Mesenchymal stem cell (in vitro differentiated cells and primary cell): ENCODE measurements around the gene GPC1.
A peak's percentile ranks its signal among the peaks of the same experiment; 100 is the strongest.

Experiments used
- DNase-seq: peaks from one replicate; pipeline ENCODE4 v3.0.0-alpha.2; 2013
- H2AFZ ChIP-seq: one replicate; pipeline ENCODE4 v1.6.1; 2013; ENCODE audit warnings: low read depth, mild to moderate bottlenecking, control low read depth, inconsistent platforms, low read length, moderate library complexity
- H2AK5ac ChIP-seq: 2 replicates; pipeline ENCODE4 v1.6.1; 2013; ENCODE audit warnings: low read length, moderate library complexity, mild to moderate bottlenecking, inconsistent platforms; ENCODE audit not compliant: severe bottlenecking
- H2BK120ac ChIP-seq: one replicate; pipeline ENCODE4 v1.6.1; 2013; ENCODE audit warnings: low read depth, mild to moderate bottlenecking, inconsistent platforms, low read length, moderate library complexity
- H2BK12ac ChIP-seq, 2 experiments: one replicate each; pipeline ENCODE4 v1.6.1; 2013; ENCODE audit warnings: inconsistent platforms in 2 of 2, low read length in 2 of 2, mild to moderate bottlenecking in 2 of 2, moderate library complexity in 2 of 2, control low read depth in 1 of 2
- H2BK15ac ChIP-seq: one replicate; pipeline ENCODE4 v1.6.1; 2013; ENCODE audit warnings: mild to moderate bottlenecking, low read depth, inconsistent platforms; ENCODE audit not compliant: poor library complexity, severe bottlenecking
- H2BK5ac ChIP-seq: 2 replicates; pipeline ENCODE4 v1.6.1; 2013; ENCODE audit warnings: low read depth, mild to moderate bottlenecking, low read length, control low read depth, inconsistent platforms; ENCODE audit not compliant: poor library complexity, severe bottlenecking
- H3K14ac ChIP-seq, 2 experiments: one replicate each; pipeline ENCODE4 v1.6.1; 2013; ENCODE audit warnings: inconsistent platforms in 2 of 2, low read length in 2 of 2, control low read depth in 1 of 2, mild to moderate bottlenecking in 1 of 2, moderate library complexity in 1 of 2
- H3K18ac ChIP-seq, 2 experiments: one replicate each; pipeline ENCODE4 v1.6.1; 2013; ENCODE audit warnings: inconsistent platforms in 2 of 2, low read length in 2 of 2, control low read depth in 1 of 2, low read depth in 1 of 2, mild to moderate bottlenecking in 1 of 2
- H3K23ac ChIP-seq, 2 experiments: one replicate each; pipeline ENCODE4 v1.6.1; 2013; ENCODE audit warnings: inconsistent platforms in 2 of 2, low read length in 2 of 2, mild to moderate bottlenecking in 2 of 2, moderate library complexity in 2 of 2, control low read depth in 1 of 2
- H3K27ac ChIP-seq: 2 replicates; pipeline ENCODE4 v1.5.1; 2013; ENCODE audit warnings: mild to moderate bottlenecking, moderate library complexity, low read length, control low read depth, inconsistent platforms; ENCODE audit not compliant: poor library complexity, severe bottlenecking
- H3K27me3 ChIP-seq, 2 experiments: 2 replicates each; pipeline versions ENCODE4 v1.6.1 to v1.7.0; 2013; ENCODE audit warnings: low read length in 2 of 2, mild to moderate bottlenecking in 2 of 2, moderate library complexity in 2 of 2, control low read depth in 1 of 2, inconsistent platforms in 1 of 2; ENCODE audit not compliant: control insufficient read depth in 1 of 2, insufficient read depth in 1 of 2
- H3K36me3 ChIP-seq, 2 experiments: 2 replicates each; pipeline versions ENCODE4 v1.6.1 to v1.7.0; 2013; ENCODE audit warnings: low read length in 2 of 2, control low read depth in 1 of 2, inconsistent platforms in 1 of 2, low read depth in 1 of 2, mild to moderate bottlenecking in 1 of 2; ENCODE audit not compliant: insufficient read depth in 2 of 2, control insufficient read depth in 1 of 2
- H3K4ac ChIP-seq, 2 experiments: one replicate each; pipeline ENCODE4 v1.6.1; 2013; ENCODE audit warnings: inconsistent platforms in 2 of 2, low read length in 2 of 2, mild to moderate bottlenecking in 2 of 2, moderate library complexity in 2 of 2, control low read depth in 1 of 2, low read depth in 1 of 2
- H3K4me1 ChIP-seq: 2 replicates; pipeline ENCODE4 v1.6.1; 2013; ENCODE audit warnings: low read depth, low read length, control low read depth; ENCODE audit not compliant: control insufficient read depth, insufficient read depth
- H3K4me2 ChIP-seq: 2 replicates; pipeline ENCODE4 v1.6.1; 2013; ENCODE audit warnings: low read length, mild to moderate bottlenecking, inconsistent platforms; ENCODE audit not compliant: poor library complexity, severe bottlenecking
- H3K4me3 ChIP-seq, 2 experiments: 2 replicates each; pipeline versions ENCODE4 v1.5.1 to v1.7.0; 2013; ENCODE audit warnings: low read length in 2 of 2, mild to moderate bottlenecking in 2 of 2, control low read depth in 1 of 2, low read depth in 1 of 2; ENCODE audit not compliant: insufficient read depth in 1 of 2
- H3K79me1 ChIP-seq: replicated peaks from 2 replicates; pipeline ENCODE4 v1.6.1; 2013; ENCODE audit warnings: mild to moderate bottlenecking, control low read depth, low read length, inconsistent platforms; ENCODE audit not compliant: poor library complexity, severe bottlenecking
- H3K9ac ChIP-seq: 2 replicates; pipeline ENCODE4 v1.7.0; 2013; ENCODE audit warnings: mild to moderate bottlenecking, low read length, moderate library complexity
- H3K9me3 ChIP-seq: 2 replicates; pipeline ENCODE4 v1.7.0; 2013; ENCODE audit warnings: mild to moderate bottlenecking, low read length; ENCODE audit not compliant: control insufficient read depth
- H4K8ac ChIP-seq: one replicate; pipeline ENCODE4 v1.6.1; 2013; ENCODE audit warnings: inconsistent platforms, mild to moderate bottlenecking, low read length, moderate library complexity
- H4K91ac ChIP-seq: one replicate; pipeline ENCODE4 v1.6.1; 2013; ENCODE audit warnings: mild to moderate bottlenecking, low read length, inconsistent platforms
- WGBS: methylation state at CpG from one replicate; pipeline ENCODE4 v1.1.7; 2013; ENCODE audit warnings: mixed read lengths; 5-methylcytosine and 5-hydroxymethylcytosine counted together

The GPC1 gene

DNA sequence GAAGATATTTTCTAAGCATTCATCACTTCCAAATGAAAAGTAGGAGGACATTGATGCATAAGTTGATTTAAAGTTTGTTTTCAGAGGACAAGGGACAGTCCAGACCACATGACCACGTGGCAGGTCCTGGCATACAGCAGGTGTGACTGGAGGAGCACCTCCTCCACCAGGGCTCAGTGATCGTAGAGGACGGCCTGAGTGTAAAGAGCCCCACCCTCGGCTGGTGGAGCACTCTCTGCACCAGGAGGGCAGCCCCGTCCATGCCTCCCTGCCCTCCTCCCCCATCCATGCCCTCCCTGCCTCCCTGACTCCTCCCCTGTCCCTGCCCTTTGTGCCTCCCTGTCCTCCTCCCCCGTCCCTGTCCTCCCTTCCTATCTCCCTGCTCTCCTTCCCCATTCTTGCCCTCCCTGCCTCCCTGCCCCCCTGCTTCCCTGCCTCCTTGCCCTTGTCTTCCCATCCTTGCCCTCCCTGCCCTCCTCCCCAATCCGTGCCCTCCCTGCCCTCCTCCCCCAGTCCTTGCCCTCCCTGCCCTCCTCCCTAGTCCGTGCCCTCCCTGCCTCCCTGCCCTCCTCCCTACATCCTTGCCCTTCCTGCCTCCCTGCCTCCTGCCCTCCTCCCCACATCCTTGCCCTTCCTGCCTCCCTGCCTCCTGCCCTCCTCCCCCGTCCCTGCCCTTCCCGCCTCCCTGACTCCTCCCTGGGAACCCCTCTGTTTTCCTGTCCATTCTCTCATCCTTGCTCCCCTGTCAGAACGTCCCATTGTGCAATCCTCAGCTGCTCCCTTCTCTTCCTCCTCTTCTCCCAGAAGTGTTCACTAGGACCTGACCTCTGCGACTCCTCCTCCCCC, 74.4 kb downstream of the GPC1 start:
- Histone ChIP-seq H3K4me2 (no peak overlapping the region), H3K9ac (no peak overlapping the region), H3K4ac (no peak overlapping the region), H2BK15ac (no peak overlapping the region), H3K14ac (peak overlapping the region in 1 of 2 experiments; percentile 66), H2BK5ac (no peak overlapping the region), H2AFZ (no peak overlapping the region), H3K4me3 (no peak overlapping the region), H3K27ac (no peak overlapping the region), H3K27me3 (no peaks in the 10 kb centered on the region), H4K8ac (no peak overlapping the region), H3K4me1 (peaks cover 6% of the 10 kb centered on the region), H2BK12ac (no peak overlapping the region), H3K9me3 (no peaks in the 10 kb centered on the region), H2AK5ac (no peak overlapping the region), H3K18ac (no peak overlapping the region), H3K36me3 (peaks cover 10 to 13% of the 10 kb centered on the region in 2 experiments), H4K91ac (peak overlapping the region; percentile 11), H2BK120ac (no peak overlapping the region), H3K79me1 (no peaks in the 10 kb centered on the region), H3K23ac (no peak overlapping the region)
- no peak for DNase-seq
- WGBS, result 62% methylated on average over 12 of the region's 12 CpGs

- Histone ChIP-seq H3K27ac (no peak overlapping the region), H4K8ac (no peak overlapping the region)
- 92% methylated on average over 12 of the region's 12 CpGs for whole genome bisulfite sequencing
Observed at GRCh38 chr2:240510513-240511210, 75.2 kb downstream of the GPC1 start.

DNA sequence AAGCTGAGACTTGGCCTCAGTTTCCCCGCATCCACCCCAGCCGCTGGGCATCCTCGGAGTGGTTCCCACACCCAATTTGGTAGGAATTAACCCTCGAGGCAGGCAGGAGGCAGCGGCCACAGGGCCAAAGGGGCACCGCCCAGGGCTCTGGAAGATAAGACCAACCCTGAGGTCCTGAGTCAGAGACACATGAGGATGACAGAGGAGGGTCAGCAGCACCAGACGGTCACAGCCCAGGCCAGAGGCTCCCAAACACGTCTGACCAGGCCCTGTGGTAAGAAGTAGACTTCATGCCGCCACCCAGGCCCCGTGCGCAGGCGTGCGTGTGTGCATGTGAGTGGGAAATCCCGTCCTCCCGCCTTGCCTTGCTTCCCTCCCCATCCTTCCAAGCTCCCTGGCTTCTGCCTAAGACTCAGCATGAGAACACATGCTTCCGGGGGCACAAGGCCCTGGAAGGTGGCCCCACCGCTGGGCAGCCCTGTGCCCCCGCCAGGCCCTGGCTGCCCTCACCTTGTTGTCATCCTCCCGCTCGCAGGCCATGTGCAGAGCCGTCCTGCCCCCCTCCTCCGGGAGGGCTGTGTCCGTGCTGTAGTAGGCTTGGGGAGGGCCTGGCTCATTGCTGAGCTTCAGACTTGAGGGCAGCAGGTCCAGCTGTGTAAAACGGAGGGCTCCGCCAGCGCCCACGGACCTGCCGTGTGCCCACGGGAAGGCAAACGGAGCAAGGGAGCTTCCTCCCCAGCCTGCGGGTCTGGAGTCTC, 76.1 kb downstream of the GPC1 start:
- H3K36me3 ChIP-seq, result peaks cover 10 to 13% of the 10 kb centered on the region in 2 experiments
- WGBS, result 93% methylated on average over 31 of the region's 31 CpGs
- H2AK5ac ChIP-seq, result no peak overlapping the region
- H3K4me1 ChIP-seq, result peaks cover 6% of the 10 kb centered on the region
- H3K23ac ChIP-seq, result no peak overlapping the region
- no peak overlapping the region for H2BK15ac ChIP-seq
- H3K18ac ChIP-seq, result no peak overlapping the region
- H3K14ac ChIP-seq, result no peak overlapping the region
- no peak overlapping the region for H2BK120ac ChIP-seq
- no peak for DNase-seq
- H4K91ac ChIP-seq, result peak overlapping the region; percentile 41
- no peaks in the 10 kb centered on the region for H3K9me3 ChIP-seq
- H3K27me3 ChIP-seq, result no peaks in the 10 kb centered on the region
- H2BK5ac ChIP-seq, result no peak overlapping the region
- no peak overlapping the region for H3K27ac ChIP-seq
- H3K9ac ChIP-seq, result no peak overlapping the region
- H3K4me2 ChIP-seq, result no peak overlapping the region
- H4K8ac ChIP-seq, result peak overlapping the region; percentile 14
- H3K4me3 ChIP-seq, result peak overlapping the region in 1 of 2 experiments; percentile 9
- no peak overlapping the region for H2BK12ac ChIP-seq
- no peak overlapping the region for H3K4ac ChIP-seq
- no peak overlapping the region for H2AFZ ChIP-seq
- no peaks in the 10 kb centered on the region for H3K79me1 ChIP-seq

More at GRCh38 chr2:240510513-240511210, 75.2 kb downstream of the GPC1 start:
- Histone ChIP-seq H2AK5ac (no peak overlapping the region), H2BK5ac (no peak overlapping the region), H3K79me1 (no peaks in the 10 kb centered on the region), H2AFZ (no peak overlapping the region), H4K91ac (no peak overlapping the region), H3K14ac (no peak overlapping the region), H2BK120ac (no peak overlapping the region), H3K9me3 (no peaks in the 10 kb centered on the region), H3K4me2 (no peak overlapping the region), H3K4ac (no peak overlapping the region), H2BK15ac (no peak overlapping the region), H3K4me1 (peaks cover 6% of the 10 kb centered on the region), H3K18ac (no peak overlapping the region), H3K9ac (no peak overlapping the region), H3K4me3 (no peak overlapping the region), H3K27me3 (no peaks in the 10 kb centered on the region), H3K36me3 (peaks cover 10 to 13% of the 10 kb centered on the region in 2 experiments), H3K23ac (no peak overlapping the region), H2BK12ac (no peak overlapping the region)
- no peak for DNase-seq

GRCh38 chr2:240512109-240512485, 76.6 kb downstream of the GPC1 start:
- no peaks in the 10 kb centered on the region for H3K9me3 ChIP-seq
- no peak overlapping the region for H3K18ac ChIP-seq
- H2AFZ ChIP-seq, result no peak overlapping the region
- H2BK12ac ChIP-seq, result no peak overlapping the region
- no peaks in the 10 kb centered on the region for H3K79me1 ChIP-seq
- no peak overlapping the region for H2BK15ac ChIP-seq
- H4K91ac ChIP-seq, result no peak overlapping the region
- no peaks in the 10 kb centered on the region for H3K27me3 ChIP-seq
- no peak overlapping the region for H3K4me3 ChIP-seq
- H2AK5ac ChIP-seq, result no peak overlapping the region
- H3K27ac ChIP-seq, result no peak overlapping the region
- H3K36me3 ChIP-seq, result peaks cover 10 to 13% of the 10 kb centered on the region in 2 experiments
- H3K23ac ChIP-seq, result no peak overlapping the region
- H2BK120ac ChIP-seq, result no peak overlapping the region
- H3K4me1 ChIP-seq, result peaks cover 6% of the 10 kb centered on the region
- peak overlapping the region; percentile 9 for H4K8ac ChIP-seq
- DNase-seq, result no peak
- WGBS, result 97% methylated on average over 11 of the region's 11 CpGs
- no peak overlapping the region for H3K4me2 ChIP-seq
- no peak overlapping the region for H3K4ac ChIP-seq
- no peak overlapping the region for H3K14ac ChIP-seq
- no peak overlapping the region for H2BK5ac ChIP-seq
- no peak overlapping the region for H3K9ac ChIP-seq
